Mesenchymal stem cell (in vitro differentiated cells and primary cell): Measurements from ENCODE around the gene COL5A2.

Experiments
- DNase-seq: peaks from one replicate; pipeline ENCODE4 v3.0.0-alpha.2; 2013
- H2AFZ ChIP-seq: one replicate; pipeline ENCODE4 v1.6.1; 2013; ENCODE audit warnings: low read depth, mild to moderate bottlenecking, control low read depth, inconsistent platforms, low read length, moderate library complexity
- H2AK5ac ChIP-seq: 2 replicates; pipeline ENCODE4 v1.6.1; 2013; ENCODE audit warnings: low read length, moderate library complexity, mild to moderate bottlenecking, inconsistent platforms; ENCODE audit not compliant: severe bottlenecking
- H2BK120ac ChIP-seq: one replicate; pipeline ENCODE4 v1.6.1; 2013; ENCODE audit warnings: low read depth, mild to moderate bottlenecking, inconsistent platforms, low read length, moderate library complexity
- H2BK12ac ChIP-seq, 2 experiments: one replicate each; pipeline ENCODE4 v1.6.1; 2013; ENCODE audit warnings: inconsistent platforms in 2 of 2, low read length in 2 of 2, mild to moderate bottlenecking in 2 of 2, moderate library complexity in 2 of 2, control low read depth in 1 of 2
- H2BK15ac ChIP-seq: one replicate; pipeline ENCODE4 v1.6.1; 2013; ENCODE audit warnings: mild to moderate bottlenecking, low read depth, inconsistent platforms; ENCODE audit not compliant: poor library complexity, severe bottlenecking
- H2BK5ac ChIP-seq: 2 replicates; pipeline ENCODE4 v1.6.1; 2013; ENCODE audit warnings: low read depth, mild to moderate bottlenecking, low read length, control low read depth, inconsistent platforms; ENCODE audit not compliant: poor library complexity, severe bottlenecking
- H3K14ac ChIP-seq, 2 experiments: one replicate each; pipeline ENCODE4 v1.6.1; 2013; ENCODE audit warnings: inconsistent platforms in 2 of 2, low read length in 2 of 2, control low read depth in 1 of 2, mild to moderate bottlenecking in 1 of 2, moderate library complexity in 1 of 2
- H3K18ac ChIP-seq, 2 experiments: one replicate each; pipeline ENCODE4 v1.6.1; 2013; ENCODE audit warnings: inconsistent platforms in 2 of 2, low read length in 2 of 2, control low read depth in 1 of 2, low read depth in 1 of 2, mild to moderate bottlenecking in 1 of 2
- H3K23ac ChIP-seq, 2 experiments: one replicate each; pipeline ENCODE4 v1.6.1; 2013; ENCODE audit warnings: inconsistent platforms in 2 of 2, low read length in 2 of 2, mild to moderate bottlenecking in 2 of 2, moderate library complexity in 2 of 2, control low read depth in 1 of 2
- H3K27ac ChIP-seq: 2 replicates; pipeline ENCODE4 v1.5.1; 2013; ENCODE audit warnings: mild to moderate bottlenecking, moderate library complexity, low read length, control low read depth, inconsistent platforms; ENCODE audit not compliant: poor library complexity, severe bottlenecking
- H3K27me3 ChIP-seq, 2 experiments: 2 replicates each; pipeline versions ENCODE4 v1.6.1 to v1.7.0; 2013; ENCODE audit warnings: low read length in 2 of 2, mild to moderate bottlenecking in 2 of 2, moderate library complexity in 2 of 2, control low read depth in 1 of 2, inconsistent platforms in 1 of 2; ENCODE audit not compliant: control insufficient read depth in 1 of 2, insufficient read depth in 1 of 2
- H3K36me3 ChIP-seq, 2 experiments: 2 replicates each; pipeline versions ENCODE4 v1.6.1 to v1.7.0; 2013; ENCODE audit warnings: low read length in 2 of 2, control low read depth in 1 of 2, inconsistent platforms in 1 of 2, low read depth in 1 of 2, mild to moderate bottlenecking in 1 of 2; ENCODE audit not compliant: insufficient read depth in 2 of 2, control insufficient read depth in 1 of 2
- H3K4ac ChIP-seq, 2 experiments: one replicate each; pipeline ENCODE4 v1.6.1; 2013; ENCODE audit warnings: inconsistent platforms in 2 of 2, low read length in 2 of 2, mild to moderate bottlenecking in 2 of 2, moderate library complexity in 2 of 2, control low read depth in 1 of 2, low read depth in 1 of 2
- H3K4me1 ChIP-seq: 2 replicates; pipeline ENCODE4 v1.6.1; 2013; ENCODE audit warnings: low read depth, low read length, control low read depth; ENCODE audit not compliant: control insufficient read depth, insufficient read depth
- H3K4me2 ChIP-seq: 2 replicates; pipeline ENCODE4 v1.6.1; 2013; ENCODE audit warnings: low read length, mild to moderate bottlenecking, inconsistent platforms; ENCODE audit not compliant: poor library complexity, severe bottlenecking
- H3K4me3 ChIP-seq, 2 experiments: 2 replicates each; pipeline versions ENCODE4 v1.5.1 to v1.7.0; 2013; ENCODE audit warnings: low read length in 2 of 2, mild to moderate bottlenecking in 2 of 2, control low read depth in 1 of 2, low read depth in 1 of 2; ENCODE audit not compliant: insufficient read depth in 1 of 2
- H3K79me1 ChIP-seq: replicated peaks from 2 replicates; pipeline ENCODE4 v1.6.1; 2013; ENCODE audit warnings: mild to moderate bottlenecking, control low read depth, low read length, inconsistent platforms; ENCODE audit not compliant: poor library complexity, severe bottlenecking
- H3K9ac ChIP-seq: 2 replicates; pipeline ENCODE4 v1.7.0; 2013; ENCODE audit warnings: mild to moderate bottlenecking, low read length, moderate library complexity
- H3K9me3 ChIP-seq: 2 replicates; pipeline ENCODE4 v1.7.0; 2013; ENCODE audit warnings: mild to moderate bottlenecking, low read length; ENCODE audit not compliant: control insufficient read depth
- H4K8ac ChIP-seq: one replicate; pipeline ENCODE4 v1.6.1; 2013; ENCODE audit warnings: inconsistent platforms, mild to moderate bottlenecking, low read length, moderate library complexity
- H4K91ac ChIP-seq: one replicate; pipeline ENCODE4 v1.6.1; 2013; ENCODE audit warnings: mild to moderate bottlenecking, low read length, inconsistent platforms
- WGBS: methylation state at CpG from one replicate; pipeline ENCODE4 v1.1.7; 2013; ENCODE audit warnings: mixed read lengths; 5-methylcytosine and 5-hydroxymethylcytosine counted together

The COL5A2 gene

DNA sequence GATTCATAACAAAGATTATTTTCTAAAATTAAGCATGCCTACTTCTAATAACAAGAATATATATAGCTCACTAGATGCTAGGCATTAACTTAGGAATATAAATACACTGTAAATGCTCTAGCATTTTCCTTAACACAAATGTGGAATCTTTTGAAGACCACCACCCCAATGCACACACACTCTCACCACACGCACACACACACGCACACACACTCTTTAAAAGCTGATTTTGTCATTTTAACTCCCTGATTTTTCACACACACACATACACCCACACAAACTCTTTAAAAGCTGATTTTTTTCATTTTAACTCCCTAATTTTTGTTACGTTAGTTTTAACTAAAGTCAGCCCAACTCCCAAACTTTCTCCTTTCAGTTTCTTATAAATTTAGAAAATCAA is 3.0 kb downstream of the COL5A2 start:
- Histone ChIP-seq H2BK120ac (no peak overlapping the region), H3K4me3 (peak overlapping the region in 1 of 2 experiments; percentile 93), H3K36me3 (peaks cover 0 to 8% of the 10 kb centered on the region in 2 experiments), H3K27ac (no peak overlapping the region), H3K4ac (no peak overlapping the region), H3K27me3 (no peaks in the 10 kb centered on the region), H2AFZ (no peak overlapping the region), H3K9ac (peak overlapping the region; percentile 97), H3K9me3 (no peaks in the 10 kb centered on the region), H2BK15ac (no peak overlapping the region), H3K4me2 (peak overlapping the region; percentile 70), H4K8ac (no peak overlapping the region), H2AK5ac (no peak overlapping the region), H3K23ac (no peak overlapping the region), H3K18ac (no peak overlapping the region), H3K14ac (no peak overlapping the region), H3K79me1 (peaks cover 3% of the 10 kb centered on the region), H4K91ac (no peak overlapping the region), H2BK5ac (no peak overlapping the region), H3K4me1 (peaks cover 1% of the 10 kb centered on the region), H2BK12ac (no peak overlapping the region)
- 69% methylated on average over 3 of the region's 3 CpGs for WGBS
- no peak for DNase-seq

DNA sequence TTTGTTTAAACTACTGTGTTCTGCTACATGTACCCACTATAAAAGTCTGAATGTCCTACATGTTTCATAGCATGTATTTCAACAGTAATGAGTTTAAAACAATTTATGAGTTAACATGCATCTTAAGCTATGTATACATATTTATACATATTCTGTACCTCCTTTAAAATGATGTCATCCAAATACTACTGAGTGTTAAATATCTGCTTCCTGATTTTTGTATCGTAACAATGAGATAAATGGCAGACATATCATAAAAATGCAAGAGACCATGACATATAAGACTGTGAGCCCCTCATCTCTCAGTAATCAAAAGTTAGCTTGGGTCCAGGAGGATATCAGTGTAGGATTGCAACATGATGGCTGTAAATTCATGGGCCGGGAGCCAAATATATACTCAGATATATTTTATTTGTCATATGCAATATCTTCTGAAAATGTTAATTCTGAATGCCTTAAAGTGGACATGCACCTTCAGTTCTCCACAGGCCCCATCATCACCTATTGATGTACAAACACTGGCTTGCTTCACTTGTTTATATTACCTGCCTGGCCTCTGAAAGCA is 3.6 kb downstream of the COL5A2 start:
- Histone ChIP-seq H2BK5ac (no peak overlapping the region), H3K14ac (no peak overlapping the region), H3K27ac (no peak overlapping the region), H3K79me1 (peaks cover 3% of the 10 kb centered on the region), H3K4me2 (peak overlapping the region; percentile 39), H3K27me3 (no peaks in the 10 kb centered on the region), H2BK15ac (no peak overlapping the region), H3K23ac (no peak overlapping the region), H3K9ac (peak overlapping the region; percentile 97), H3K36me3 (peaks cover 0 to 8% of the 10 kb centered on the region in 2 experiments), H2BK12ac (no peak overlapping the region), H2BK120ac (no peak overlapping the region), H2AFZ (no peak overlapping the region), H3K18ac (no peak overlapping the region), H3K4me1 (peaks cover 1% of the 10 kb centered on the region), H3K4me3 (peak overlapping the region in 1 of 2 experiments; percentile 93), H4K8ac (no peak overlapping the region), H3K9me3 (no peaks in the 10 kb centered on the region), H4K91ac (no peak overlapping the region), H2AK5ac (no peak overlapping the region), H3K4ac (no peak overlapping the region)
- no CpG with 5 or more reads among the region's 2 CpGs for WGBS
- no peak for DNase-seq

DNA sequence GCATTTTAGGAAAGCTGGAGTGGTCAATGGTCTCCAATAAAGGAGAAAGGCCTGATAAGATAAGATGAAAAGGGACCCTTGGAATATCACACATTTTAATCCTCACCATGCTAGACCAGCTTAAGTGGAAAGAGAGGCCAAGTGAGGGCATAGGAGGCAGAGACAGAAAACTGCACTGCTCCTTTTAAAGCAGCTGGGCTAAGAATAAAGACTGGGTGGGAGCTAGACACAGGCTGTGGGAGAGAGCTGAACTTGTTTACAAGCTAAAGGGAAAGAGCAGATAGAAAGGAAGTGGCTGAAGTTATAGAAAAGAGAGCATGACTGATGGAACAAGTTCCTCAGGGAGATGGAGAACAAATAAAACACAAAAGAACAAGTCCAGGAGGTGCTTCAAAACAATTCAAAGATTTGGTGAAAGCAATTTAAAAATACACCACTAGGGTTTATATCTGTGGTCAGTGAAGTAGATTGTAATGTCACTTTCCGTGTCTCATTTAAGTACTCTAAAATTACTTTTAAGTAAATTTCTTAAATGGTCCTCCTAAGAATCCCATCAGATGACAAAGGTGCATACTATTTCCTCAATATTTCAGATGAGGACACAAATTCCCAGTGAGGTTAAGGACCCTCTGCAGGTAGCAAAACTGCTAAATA is 7.5 kb downstream of the COL5A2 start:
- no peak overlapping the region for H2AK5ac ChIP-seq
- no peak overlapping the region for H3K4me2 ChIP-seq
- H2BK5ac ChIP-seq, result no peak overlapping the region
- WGBS, result 100% methylated on average over 1 of the region's 1 CpG
- H2BK120ac ChIP-seq, result no peak overlapping the region
- H4K91ac ChIP-seq, result no peak overlapping the region
- no peaks in the 10 kb centered on the region for H3K9me3 ChIP-seq
- H3K36me3 ChIP-seq, result peaks cover 2 to 8% of the 10 kb centered on the region in 2 experiments
- no peak overlapping the region for H3K4ac ChIP-seq
- H3K27ac ChIP-seq, result no peak overlapping the region
- peaks cover 3% of the 10 kb centered on the region for H3K79me1 ChIP-seq
- H3K14ac ChIP-seq, result no peak overlapping the region
- no peak overlapping the region for H2AFZ ChIP-seq
- peak; percentile 47 for DNase-seq
- H2BK12ac ChIP-seq, result no peak overlapping the region
- H3K4me1 ChIP-seq, result peaks cover 3% of the 10 kb centered on the region
- H2BK15ac ChIP-seq, result no peak overlapping the region
- no peaks in the 10 kb centered on the region for H3K27me3 ChIP-seq
- H3K9ac ChIP-seq, result peak overlapping the region; percentile 36
- H4K8ac ChIP-seq, result no peak overlapping the region
- H3K4me3 ChIP-seq, result no peak overlapping the region
- H3K23ac ChIP-seq, result no peak overlapping the region
- no peak overlapping the region for H3K18ac ChIP-seq

DNA sequence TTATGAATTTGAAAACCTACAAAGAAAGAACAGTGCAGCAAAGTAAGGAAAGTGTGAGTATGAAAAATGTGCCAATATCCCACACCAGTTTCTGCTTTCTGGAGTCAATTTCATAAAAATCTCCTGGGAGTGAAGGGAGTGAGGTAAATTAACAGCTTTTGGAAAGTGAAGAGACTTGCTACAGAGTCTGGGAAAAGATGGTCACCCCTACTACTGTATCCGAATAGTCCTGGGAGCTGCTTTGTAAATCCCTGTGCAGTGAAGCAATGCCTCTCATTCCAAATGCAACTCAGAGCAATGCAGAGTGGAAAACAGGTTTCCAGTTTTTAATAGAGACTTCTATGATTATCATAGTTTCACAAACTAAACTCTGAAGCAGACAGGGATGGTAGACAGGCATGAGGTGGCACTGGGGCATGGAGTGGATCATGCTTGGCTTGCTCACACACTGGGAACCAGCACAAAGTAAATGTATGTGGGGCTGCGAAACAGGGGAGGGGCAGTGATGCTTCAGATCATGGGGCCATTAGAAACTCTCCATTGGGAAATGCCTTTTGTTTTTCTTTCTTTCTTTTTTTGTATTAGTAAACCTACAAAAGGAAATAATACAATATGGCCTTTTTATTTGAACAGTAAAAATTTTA is 10.6 kb downstream of the COL5A2 start:
- no peak overlapping the region for H2AFZ ChIP-seq
- no peak overlapping the region for H2BK120ac ChIP-seq
- peaks cover 5% of the 10 kb centered on the region for H3K79me1 ChIP-seq
- no peak for DNase-seq
- H2BK5ac ChIP-seq, result no peak overlapping the region
- H3K23ac ChIP-seq, result no peak overlapping the region
- peak overlapping the region; percentile 78 for H2AK5ac ChIP-seq
- H4K8ac ChIP-seq, result peak overlapping the region; percentile 23
- H3K27me3 ChIP-seq, result no peaks in the 10 kb centered on the region
- no peaks in the 10 kb centered on the region for H3K9me3 ChIP-seq
- no peak overlapping the region for H3K4ac ChIP-seq
- H3K4me2 ChIP-seq, result no peak overlapping the region
- H3K18ac ChIP-seq, result peak overlapping the region in 1 of 2 experiments; percentile 66
- peak overlapping the region; percentile 38 for H3K9ac ChIP-seq
- H3K27ac ChIP-seq, result no peak overlapping the region
- peak overlapping the region in 1 of 2 experiments; percentile 75 for H3K14ac ChIP-seq
- H4K91ac ChIP-seq, result no peak overlapping the region
- no peak overlapping the region for H2BK12ac ChIP-seq
- H3K4me3 ChIP-seq, result no peak overlapping the region
- H3K4me1 ChIP-seq, result peaks cover 2% of the 10 kb centered on the region
- H2BK15ac ChIP-seq, result no peak overlapping the region
- peaks cover 2 to 5% of the 10 kb centered on the region in 2 experiments for H3K36me3 ChIP-seq
- no CpG with 5 or more reads among the region's 2 CpGs for WGBS
